Peyer's patch (tissue), 4 donors: Measurements from ENCODE around the gene CWC27.

ENCODE experiments used
- POLR2A ChIP-seq, 2 donors: fragments of 450-650 bp; IDR thresholded peaks; one replicate each; pipeline ENCODE4 v1.5.1; 2017; ENCODE audit warnings: antibody characterized with exemption in 2 of 2, mild to moderate bottlenecking in 2 of 2, moderate library complexity in 2 of 2
- TF ChIP-seq, protein P1 (sequence below), 6 experiments: fragments of 450-650 bp in 4 of 6; fragments of 200-600 bp in 2 of 6; sonication (generic) in 1 of 6; IDR thresholded peaks; one replicate each; pipeline ENCODE4 v1.5.1; 2017 to 2019; ENCODE audit warnings: antibody characterized with exemption in 6 of 6, mild to moderate bottlenecking in 3 of 6, moderate library complexity in 1 of 6

DNA sequence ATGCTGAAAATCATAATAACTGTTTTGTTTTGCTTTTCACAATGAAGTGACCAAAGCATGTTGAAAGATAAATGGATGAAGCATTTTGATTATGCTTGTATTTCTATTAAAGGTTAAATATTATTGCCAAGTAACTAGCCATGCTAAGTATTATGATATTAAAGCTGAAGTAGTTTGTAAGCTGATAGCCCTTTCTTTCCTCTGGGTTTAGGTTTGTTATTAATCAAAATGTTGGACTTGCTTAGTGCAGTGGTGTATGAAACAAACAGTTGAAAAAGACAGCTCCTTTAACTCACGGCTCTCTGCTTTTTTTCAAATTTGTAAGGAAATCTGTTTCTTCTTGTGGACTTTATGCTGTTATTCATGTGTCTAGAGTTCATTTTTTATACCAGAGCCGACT is 246.0 kb downstream of the CWC27 start:
- TF ChIP-seq, protein P1, sequence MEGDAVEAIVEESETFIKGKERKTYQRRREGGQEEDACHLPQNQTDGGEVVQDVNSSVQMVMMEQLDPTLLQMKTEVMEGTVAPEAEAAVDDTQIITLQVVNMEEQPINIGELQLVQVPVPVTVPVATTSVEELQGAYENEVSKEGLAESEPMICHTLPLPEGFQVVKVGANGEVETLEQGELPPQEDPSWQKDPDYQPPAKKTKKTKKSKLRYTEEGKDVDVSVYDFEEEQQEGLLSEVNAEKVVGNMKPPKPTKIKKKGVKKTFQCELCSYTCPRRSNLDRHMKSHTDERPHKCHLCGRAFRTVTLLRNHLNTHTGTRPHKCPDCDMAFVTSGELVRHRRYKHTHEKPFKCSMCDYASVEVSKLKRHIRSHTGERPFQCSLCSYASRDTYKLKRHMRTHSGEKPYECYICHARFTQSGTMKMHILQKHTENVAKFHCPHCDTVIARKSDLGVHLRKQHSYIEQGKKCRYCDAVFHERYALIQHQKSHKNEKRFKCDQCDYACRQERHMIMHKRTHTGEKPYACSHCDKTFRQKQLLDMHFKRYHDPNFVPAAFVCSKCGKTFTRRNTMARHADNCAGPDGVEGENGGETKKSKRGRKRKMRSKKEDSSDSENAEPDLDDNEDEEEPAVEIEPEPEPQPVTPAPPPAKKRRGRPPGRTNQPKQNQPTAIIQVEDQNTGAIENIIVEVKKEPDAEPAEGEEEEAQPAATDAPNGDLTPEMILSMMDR (IDR thresholded peaks at IDR 0.05) = no peak
- TF ChIP-seq POLR2A (IDR thresholded peaks at IDR 0.05) = no peak
